D341Med (cell line): Measurements from ENCODE around the gene GPR17.

Source experiments
- DNase-seq: peaks from one replicate; pipeline ENCODE4 v3.0.0; 2012; ENCODE audit warnings: low spot score

The GPR17 gene

DNA sequence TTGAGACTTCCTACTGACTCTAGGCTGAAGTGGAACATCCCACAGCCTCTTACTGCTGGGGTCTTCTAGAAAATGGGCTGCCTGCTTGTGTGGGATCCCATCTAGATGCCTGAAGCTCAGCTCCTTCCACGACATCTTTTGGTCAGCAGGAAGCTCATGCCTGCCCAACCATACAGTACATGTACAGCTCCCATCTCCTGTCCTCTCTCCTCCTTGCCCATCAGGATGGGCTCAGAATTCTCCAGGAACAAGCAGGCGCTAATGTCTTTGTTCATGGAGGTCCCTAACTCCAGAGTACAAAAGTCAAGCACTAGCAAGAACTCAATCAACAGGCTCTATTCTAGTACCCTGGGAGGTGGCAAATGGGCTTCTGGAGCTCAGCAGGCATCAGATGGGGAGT is 31.7 kb upstream of the GPR17 start:
- DNase-seq = peak; percentile 0

DNA sequence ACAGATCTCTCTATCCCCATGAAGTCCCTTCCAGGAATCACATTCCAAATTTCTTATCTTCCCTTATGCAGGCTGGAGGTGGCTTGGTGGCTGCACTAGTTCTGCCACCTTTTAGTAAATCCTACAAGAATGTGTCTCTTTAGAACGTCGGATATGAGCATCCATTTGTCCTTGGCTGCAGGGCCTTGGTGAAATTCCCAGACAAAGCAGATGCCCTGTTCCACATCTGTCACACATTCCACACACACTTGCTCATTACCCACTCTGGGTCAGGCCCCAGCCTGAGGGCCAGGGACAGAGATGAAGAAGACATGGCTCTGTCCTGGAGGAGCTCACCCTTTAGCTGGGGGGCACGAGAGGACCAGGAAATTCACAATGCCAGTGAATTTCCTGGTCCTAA is 31.2 kb upstream of the GPR17 start:
- DNase-seq = no peak

DNA sequence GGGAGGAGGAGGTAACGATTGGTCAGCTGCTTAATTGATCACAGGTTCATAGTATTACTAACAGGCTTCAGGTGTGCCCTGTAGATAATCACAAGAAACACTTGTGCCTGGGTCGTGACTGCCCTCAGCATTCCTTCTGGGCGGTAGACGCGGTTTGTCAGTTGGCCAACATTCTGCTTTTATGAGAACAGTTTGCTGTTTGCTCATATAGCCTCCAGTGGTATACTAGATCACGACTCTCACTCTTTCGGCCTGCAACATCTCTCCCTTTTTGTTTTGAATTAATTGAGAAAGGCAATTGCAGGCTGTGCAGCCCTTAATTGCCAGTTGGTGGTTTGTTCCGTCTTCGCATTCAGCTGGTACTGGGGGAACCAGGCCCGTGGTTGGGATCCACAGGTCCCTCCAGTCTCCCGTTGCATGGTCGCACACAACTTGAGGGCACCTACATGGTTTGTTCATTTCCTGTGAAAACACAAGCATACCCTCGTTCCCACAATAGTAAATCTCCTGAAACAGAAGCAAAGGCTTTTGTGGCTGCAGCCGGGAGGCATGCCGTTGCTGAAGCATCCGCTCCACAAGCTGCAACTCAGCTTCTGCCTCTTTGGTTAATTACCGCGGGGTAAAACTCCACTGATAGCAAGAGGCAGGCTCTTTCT is 30.3 kb upstream of the GPR17 start:
- DNase-seq = no peak

DNA sequence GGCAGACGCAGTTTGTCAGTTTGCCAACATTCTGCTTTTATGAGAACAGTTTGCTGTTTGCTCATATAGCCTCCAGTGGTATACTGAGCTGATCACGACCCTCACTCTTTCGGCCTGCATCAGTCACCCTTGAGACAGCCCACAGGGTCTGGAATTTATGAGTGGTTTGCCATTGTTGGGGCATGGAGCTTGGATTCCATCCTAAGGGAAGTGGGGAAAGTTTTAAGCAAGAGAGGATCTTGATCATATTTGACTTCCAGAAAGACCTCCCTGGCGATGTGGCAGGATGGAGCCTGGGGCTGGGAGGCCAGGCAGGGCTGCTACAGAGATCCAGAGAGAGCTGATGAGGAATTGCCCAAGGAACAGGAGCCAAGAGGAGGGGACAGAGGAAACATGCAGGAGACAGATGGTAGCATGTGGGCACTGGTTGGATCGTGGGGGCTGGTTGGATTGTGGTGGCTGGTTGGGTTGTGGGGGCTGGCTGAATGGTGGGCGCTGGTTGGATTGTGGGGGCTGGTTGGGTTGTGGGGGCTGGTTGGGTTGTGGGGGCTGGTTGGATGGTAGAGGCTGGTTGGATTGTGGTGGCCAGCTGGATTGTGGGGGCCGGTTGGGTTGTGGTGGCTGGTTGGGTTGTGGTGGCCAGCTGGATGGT is 27.3 kb upstream of the GPR17 start:
- DNase-seq = peak; percentile 3

DNA sequence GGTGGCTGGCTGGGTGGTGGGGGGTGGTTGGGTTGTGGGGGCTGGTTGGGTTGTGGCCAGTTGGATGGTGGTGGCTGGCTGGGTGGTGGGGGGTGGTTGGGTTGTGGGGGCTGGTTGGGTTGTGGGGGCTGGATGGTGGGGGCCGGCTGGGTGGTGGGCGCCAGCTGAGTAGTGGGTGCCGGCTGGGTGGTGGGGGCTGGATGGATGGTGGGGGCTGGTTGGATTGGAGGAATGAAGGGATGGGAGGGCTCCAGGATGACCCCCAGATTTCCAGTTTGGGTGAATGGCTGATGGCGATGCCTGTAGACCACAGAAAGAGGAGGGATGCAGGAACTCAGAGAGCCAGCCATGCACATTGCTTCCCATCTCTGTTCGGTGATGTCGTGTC is 26.8 kb upstream of the GPR17 start:
- DNase-seq = peak; percentile 6

DNA sequence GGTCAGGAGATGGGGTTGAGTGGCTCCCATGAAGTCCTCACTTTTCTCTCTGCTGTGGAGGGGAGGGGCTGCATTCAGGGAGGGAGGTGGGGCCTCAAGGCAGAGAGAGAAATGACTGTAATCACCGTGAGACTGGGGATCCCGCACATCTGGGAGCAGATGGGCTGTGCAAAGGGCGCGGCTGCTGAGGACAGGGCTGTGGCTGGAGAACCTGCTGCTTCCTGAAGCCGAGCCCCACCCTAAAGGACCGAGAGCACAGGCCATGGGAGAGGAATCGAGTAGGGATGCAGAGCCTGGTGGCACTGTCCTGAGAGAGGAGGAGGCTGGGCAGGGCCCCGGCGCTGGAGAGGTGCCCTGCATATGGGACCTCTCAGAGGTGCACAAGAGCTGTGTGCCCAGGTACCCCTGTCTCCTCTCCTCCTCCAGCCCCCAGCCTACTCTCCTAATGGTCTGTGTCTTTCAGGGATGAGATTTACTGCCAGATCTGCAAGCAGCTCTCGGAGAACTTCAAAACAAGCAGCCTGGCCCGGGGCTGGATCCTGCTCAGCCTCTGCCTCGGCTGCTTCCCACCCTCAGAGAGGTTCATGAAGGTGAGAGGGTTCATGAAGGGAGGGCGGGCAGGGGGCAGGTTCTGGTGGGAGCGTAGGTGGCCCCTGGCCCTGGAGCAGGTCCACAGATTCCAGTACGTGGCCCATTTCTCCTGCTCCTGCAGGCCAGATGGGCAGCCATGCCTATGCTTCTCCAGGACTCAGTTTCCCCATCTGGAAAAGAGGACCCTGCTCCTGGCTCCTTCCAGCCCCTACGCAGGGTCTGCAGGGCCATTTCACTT is 25.9 kb upstream of the GPR17 start:
- peak; percentile 20 for DNase-seq

DNA sequence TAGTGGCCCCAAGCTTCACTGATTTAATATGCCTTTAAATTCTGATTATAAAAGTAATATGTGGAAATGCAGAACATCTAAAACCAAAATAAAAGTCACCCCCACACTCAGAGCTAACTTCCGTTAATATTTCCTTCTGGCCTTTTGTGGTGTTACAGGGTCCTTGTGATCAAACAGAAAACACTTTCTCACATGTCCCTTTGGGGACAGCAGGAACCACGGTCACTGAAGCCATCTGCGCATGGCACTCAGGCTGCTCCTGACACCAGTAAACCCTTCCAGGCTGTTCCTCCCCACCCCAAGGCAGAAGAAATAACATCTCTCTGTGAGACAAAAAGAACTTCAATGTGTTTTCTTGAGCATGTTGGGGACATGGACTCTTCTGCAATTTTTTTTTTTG is 25.1 kb upstream of the GPR17 start:
- no peak for DNase-seq

DNA sequence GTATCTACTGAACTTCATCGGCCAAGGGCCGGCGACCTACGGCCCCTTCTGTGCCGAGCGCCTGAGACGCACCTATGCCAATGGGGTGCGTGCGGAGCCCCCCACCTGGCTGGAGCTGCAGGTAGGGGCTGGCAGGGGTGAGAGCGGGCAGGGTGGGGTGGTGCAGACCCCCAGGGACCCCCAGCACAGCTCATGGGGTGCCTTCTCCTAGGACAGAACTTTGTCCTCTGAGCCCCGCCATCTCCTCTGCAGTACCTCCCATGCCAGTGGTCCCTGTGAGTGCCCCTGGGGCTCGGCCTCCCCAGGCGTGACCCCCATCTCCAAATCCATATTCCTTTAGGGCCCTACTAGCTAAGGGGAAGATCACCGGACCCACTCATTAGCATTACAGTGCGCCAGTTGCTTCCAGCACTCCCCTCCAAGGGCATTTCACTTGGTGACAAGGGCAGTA is 23.9 kb upstream of the GPR17 start:
- DNase-seq = no peak

DNA sequence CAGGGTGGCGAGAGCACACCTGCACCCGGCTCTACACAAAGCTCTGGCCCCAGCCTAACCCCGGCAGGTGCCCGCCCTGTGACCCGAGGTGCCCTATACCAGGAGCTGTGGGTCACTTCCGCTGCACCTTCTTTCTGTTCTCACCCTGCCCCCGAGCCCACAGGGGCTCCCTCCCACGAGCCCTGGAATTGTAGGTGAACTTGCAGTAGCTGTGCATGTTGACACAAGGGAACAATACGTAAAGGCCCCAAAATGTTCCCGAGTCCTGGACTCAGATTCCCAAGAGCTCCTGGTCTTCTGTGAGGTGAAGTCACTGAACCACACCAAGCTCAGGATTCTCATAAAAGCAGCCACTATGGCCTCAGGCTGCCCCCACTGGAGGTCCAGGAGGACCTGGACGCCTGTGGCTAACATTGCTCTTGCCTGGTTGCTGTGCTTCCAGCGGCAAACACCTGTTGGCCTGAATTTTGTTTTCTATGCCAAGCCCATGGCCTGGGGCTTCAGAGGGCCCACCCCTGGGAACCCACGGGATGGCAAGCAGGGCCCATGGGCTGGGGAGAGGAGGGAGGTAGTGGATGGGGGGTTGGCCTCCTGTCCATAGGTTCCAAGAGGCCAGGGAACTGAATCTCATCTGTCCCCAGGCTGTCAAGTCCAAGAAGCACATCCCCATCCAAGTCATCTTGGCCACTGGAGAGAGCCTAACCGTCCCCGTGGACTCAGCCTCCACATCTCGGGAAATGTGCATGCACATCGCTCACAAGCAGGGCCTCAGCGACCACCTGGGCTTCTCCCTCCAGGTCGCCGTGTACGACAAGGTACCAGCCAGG is 23.2 kb upstream of the GPR17 start:
- DNase-seq = no peak

DNA sequence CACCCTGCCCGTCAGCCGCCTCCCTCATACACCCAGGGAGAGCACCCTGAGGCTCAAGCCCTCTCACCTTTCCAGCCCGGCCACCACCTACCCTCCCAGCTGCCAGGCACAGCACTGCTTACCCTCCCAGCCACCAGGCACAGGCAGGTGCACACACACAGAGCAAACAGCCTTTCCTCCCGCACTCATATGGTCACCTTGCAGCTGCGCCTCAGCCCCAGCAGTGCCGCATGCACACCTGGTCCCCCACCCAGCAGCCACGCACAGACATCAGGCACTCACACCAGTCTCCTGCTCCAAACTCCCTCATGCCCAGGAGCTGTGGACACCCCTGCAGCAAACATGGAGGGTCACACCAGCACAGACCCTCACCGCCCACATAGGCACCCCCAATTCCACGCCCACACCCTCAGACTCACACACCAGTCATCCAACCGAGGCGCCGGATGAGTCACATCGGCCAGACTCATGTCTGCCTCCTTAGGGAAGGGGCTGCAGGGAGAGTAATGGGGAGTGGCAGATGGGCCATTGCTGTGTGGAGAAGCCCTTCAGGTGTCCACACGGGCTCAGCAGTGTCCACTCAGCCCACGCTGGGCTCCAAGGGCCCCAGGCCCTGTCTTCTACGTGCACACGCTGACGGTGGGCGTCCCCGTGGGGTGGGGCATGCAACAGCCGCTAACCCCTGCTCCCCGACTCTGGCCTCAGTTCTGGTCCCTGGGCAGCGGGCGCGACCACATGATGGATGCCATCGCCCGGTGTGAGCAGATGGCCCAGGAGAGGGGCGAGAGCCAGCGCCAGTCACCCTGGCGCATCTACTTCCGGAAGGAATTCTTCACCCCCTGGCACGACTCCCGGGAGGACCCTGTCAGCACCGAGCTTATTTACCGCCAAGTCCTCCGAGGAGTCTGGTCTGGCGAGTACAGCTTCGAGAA is 22.3 kb upstream of the GPR17 start:
- DNase-seq = no peak

DNA sequence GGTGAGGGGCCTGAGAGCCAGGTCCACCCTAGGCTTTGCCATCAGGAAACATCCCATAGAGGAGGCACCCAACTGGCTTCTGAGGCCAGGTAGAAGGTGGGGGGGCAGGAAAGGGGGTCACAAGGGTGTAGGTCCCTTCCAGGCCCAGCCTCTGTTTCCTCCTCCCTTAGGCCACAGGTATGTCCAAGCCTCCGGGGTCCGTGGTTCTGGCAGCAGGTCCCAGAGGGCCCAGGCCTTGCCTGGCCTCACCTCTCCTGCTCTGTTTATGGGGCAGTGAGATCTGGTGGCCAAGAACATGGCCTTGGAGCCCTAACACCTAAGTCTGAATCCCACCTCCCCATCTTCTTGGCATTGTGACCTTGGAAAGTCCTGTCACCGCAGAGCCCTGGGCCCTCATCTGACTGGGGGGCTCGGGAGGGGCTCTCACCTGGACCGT is 21.6 kb upstream of the GPR17 start:
- no peak for DNase-seq

DNA sequence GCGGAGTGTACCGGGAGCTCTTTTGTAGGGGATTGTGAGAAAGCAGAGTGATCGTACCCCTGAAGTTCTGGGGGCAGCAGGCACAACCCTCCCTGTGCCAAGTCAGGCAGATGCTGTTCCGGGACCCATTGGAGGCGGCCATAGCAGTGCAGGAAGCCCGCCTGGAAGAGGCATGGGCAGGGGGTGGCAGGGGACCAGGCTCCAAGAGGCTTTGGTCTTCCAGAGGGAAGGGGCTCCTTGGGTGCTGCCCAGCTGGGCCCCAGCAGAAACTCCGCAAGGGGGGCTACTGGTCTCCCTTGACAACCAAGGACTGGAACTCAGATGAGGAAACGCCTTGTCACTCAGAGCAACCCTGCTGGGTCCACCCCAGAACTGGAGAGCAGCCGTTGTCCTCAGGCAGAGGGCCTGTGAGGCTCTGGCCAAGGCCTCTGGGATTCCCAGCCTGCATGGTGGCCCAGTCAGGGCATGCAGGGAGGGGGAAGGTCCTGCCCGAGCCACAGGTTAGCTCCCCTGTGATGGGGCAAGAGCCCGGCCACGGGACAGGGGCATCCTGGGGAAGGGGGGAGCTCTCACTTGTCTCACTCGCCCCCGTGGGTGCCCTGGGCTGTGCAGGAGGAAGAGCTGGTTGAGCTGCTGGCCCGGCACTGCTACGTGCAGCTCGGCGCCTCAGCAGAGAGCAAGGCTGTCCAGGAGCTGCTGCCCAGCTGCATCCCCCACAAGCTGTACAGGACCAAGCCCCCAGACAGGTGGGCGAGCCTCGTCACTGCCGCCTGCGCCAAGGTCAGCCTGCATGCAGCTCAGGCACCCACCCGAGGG is 21.0 kb upstream of the GPR17 start:
- no peak for DNase-seq

DNA sequence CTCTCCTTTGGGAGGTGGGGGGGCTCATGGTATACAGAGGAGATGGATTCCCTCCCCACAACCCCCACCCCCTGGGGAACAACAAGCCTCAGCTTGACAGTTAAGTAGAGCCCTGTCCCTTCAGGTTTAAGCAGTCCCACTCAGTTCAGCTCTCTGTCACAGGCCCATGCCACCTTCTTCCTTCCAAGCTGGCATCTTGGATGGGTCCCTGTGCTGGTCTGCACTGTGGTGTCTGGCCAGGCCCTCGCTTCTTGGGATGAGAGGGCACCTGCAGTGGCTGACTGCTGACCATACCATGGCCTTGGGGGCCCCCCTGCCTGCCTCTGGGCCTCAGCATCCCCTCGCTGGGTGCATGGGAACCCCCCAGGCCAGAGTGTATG is 20.4 kb upstream of the GPR17 start:
- DNase-seq = no peak

DNA sequence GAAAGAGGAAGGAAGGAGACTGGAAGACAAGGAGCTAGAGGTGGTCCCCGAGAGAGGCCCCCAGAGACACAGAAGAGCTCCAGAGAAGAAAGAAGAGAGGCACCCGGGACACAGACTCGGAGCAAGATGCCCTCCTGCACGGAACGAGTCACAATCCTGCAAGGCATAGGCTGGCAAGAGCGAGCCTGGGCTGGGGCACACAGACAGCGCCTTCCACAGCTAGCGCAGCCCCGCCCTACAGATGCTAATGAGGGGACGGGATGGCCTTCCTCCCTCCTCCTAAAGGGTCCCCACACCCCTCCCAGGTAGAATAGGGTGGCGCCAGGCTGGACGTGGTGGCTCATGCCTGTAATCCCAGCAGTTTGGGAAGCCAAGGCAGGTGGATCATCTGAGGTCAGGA is 19.8 kb upstream of the GPR17 start:
- no peak for DNase-seq

DNA sequence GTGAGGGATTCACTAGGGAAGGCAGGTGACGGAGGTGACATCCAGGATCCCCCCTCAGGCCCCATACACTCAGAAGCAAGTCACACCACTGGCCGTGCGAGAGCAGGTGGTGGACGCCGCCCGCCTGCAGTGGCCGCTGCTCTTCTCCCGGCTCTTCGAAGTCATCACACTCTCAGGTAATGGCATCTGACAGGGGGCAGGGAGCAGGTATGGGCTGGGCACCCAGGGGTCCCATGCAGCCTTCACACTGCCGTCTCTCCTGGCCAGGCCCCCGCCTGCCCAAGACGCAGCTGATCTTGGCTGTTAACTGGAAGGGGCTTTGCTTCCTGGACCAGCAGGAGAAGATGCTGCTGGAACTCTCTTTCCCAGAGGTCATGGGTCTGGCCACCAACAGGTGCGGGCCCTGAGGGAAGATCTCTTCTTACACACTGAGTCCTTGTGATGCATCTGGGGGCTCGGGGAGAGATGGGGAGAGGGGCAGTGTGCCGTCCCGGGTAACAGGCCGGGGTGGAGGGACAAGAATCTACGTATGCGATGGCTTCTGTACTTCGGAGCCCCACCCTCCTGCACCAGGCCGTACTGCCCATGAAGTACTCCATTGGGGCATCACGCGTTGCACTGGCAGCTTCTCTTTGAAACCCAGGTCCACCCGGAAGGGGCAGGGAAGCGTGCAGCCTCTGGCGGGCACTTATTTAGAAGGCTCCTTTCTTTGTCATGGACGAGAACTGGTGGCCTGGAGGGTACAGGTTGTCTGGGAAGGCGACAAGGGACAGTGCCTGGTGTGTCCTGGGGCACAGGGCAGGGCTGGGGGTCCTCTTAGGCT is 18.8 kb upstream of the GPR17 start:
- no peak for DNase-seq

DNA sequence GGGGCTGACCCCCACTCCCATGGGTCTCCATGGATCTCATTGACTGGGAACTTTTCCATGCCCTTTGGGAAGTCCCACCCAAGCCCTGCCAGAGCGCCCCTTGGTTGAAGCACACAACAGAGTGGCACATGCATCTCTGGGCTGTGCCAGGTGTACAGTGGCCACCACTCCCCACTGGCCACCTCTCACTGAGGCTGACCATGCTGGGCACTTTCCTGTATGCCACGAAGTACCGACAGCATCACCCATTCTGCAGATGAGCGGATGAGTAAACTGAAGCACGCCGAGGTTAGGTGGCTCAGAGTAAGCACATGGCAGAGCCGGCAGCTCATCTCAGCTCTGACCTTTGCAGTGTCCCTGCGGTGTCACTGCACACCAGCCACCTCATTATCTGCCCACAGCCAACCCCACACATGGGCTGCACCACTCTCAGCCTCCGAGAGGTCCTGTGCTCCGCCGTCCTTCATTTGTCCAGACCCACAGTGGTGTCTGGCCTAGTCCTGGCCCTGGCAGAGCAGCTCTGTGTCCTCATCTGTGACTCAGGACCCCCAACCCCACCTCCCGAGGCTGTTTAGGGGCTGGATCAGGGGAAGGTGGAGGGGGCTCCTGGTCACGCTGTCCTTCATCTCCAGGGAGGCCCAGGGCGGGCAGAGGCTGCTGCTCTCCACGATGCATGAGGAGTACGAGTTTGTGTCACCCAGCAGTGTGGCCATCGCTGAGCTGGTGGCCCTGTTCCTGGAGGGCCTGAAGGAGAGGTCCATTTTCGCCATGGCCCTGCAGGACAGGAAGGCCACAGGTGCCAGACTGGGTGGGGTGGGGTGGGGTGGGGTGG is 18.0 kb upstream of the GPR17 start:
- no peak for DNase-seq

DNA sequence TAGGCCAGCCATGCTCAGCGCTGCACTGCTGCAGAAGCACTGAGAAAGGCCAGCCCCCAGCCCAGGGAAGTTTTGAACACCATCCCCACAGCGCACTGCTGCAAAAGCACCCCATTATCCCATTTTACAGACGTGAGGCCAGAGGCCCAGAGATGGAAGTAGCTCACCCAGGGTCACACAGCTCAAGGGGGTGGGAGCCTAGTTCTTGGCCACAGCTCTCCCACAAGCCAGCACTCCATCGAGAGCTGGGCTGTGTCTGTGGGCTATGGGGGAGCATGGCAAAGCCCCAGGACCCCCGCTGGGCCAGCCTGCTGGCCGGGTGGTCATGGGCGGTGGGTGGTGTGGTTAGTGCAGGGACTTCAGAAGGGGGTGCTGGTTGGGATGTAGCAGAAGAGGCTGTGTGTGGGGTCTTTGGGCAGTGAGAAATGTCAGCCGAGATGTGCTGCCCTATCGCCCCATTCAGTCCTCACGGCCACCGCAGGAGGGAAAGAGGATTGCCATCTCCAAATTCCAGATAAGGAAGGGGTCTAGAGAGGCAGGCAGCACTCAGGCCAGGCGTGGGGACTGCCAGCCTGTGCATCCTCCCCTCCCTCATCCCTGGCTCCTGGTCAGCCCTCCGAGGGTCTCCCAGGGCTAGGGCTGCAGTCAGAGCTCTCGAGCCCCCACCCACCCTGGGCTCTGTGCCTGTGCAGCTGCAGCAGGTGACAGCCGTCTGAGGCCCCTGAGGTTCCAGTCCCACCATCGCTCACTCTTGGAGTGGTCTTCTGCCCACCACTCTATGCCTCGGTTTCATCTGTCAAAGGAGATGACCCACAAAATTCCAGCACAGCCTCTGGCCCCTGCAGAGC is 17.0 kb upstream of the GPR17 start:
- no peak for DNase-seq

DNA sequence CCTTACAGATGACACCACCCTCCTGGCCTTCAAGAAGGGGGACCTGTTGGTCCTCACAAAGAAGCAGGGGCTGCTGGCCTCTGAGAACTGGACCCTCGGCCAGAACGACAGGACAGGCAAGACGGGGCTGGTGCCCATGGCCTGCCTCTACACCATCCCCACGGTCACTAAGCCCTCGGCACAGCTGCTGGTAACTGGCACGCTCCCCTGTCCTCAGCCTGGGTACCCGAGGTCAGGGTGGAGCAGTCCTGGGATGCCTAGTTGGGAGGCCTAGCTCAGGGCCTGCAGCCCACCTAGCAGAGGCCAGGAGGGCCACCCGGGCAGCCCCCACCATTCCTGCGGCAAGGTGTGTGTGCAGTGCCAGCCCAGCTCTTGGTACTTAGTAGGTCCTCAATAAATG is 16.3 kb upstream of the GPR17 start:
- DNase-seq = no peak
